ENCODE data around the gene SNRPA. TPM values are rescaled to one million over a fixed set of nuclear protein-coding genes. Genes with fewer than 3 reads are reported as not detected.

The SNRPA gene
- total and polyA plus RNA-seq, 2 of the 8 experiments (the other 6 are each of a cell fraction or from before 2014, with no cell fraction given): 201 to 202 TPM

DNA sequence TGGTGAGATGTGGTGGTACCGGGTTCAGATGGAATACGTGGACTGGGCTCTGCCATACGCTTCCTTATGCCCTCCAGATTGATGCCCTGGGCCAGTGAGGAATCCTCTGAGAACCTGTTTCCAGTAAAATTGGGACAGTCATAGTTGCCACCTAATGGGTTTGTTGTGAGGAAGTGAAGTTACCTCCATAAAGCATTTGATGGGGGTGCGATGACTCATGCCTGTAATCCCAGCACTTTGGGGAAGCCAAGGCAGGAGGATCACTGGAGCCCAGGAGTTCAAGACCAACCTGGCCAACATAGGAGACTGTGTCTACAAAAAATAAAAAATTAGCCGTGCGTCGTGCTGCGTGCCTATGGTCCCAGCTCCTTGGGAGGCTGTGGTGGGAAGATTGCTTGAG, 4.8 kb downstream of the SNRPA start:
- Histone ChIP-seq H4K8ac (ENCODE audit: extremely low read depth, insufficient read depth, low read length) (peak overlapping the region; percentile 63; the same call in 1 of the 2 replicates), H3K79me1 (ENCODE audit: low read depth, low read length) (peaks cover 7% of the 10 kb centered on the region), H2BK15ac (ENCODE audit: low read length) (no peak overlapping the region), H2BK120ac (replicated peaks; ENCODE audit: low read depth, low read length) (no peak overlapping the region), H3K23me2 (ENCODE audit: low read depth, low read length) (peaks cover 1% of the 10 kb centered on the region; the same call in 1 of the 2 replicates), H3K9me3 (ENCODE audit: insufficient read depth in 2 of 2, low read depth in 1 of 2, low read length in 1 of 2) (no peaks in the 10 kb centered on the region), H3K23ac (ENCODE audit: insufficient read length) (no peak overlapping the region), H2BK20ac (ENCODE audit: low read length) (no peak overlapping the region), H3K56ac (replicated peaks; ENCODE audit: insufficient read length, low read depth, low read length) (no peak overlapping the region), H4K20me1 (replicated peaks in 1 of 2; ENCODE audit: control insufficient read depth in 1 of 2, insufficient read depth in 2 of 2, low read length in 2 of 2) (peaks cover 23 to 37% of the 10 kb centered on the region in 2 experiments), H3K27ac (ENCODE audit: low read depth, low read length) (no peak overlapping the region; the same call in 1 of the 2 replicates), H3K4me1 (replicated peaks in 1 of 4; ENCODE audit: control insufficient read depth in 3 of 4, insufficient read depth in 4 of 4, low read length in 3 of 4) (no peaks in the 10 kb centered on the region; a peak in 2 of 7 replicates), H3K79me2 (ENCODE audit: control insufficient read depth in 1 of 2, insufficient read depth in 2 of 2, low read length in 2 of 2) (peaks cover 43 to 74% of the 10 kb centered on the region in 2 experiments), H2BK5ac (ENCODE audit: low read depth, low read length) (peak overlapping the region; percentile 13; the same call in 1 of the 2 replicates), H3K4me3 (ENCODE audit: extremely low read depth in 1 of 4, insufficient read depth in 2 of 4, low read depth in 3 of 4, low read length in 4 of 4) (no peak overlapping the region), H4K5ac (ENCODE audit: insufficient read length, low read depth, low read length) (no peak overlapping the region), H3K27me3 (replicated peaks in 1 of 4; ENCODE audit: control insufficient read depth in 3 of 4, extremely low read depth in 1 of 4, insufficient read depth in 3 of 4, low read length in 3 of 4) (no peaks in the 10 kb centered on the region), H3K14ac (ENCODE audit: insufficient read length) (no peak overlapping the region), H3K36me3 (ENCODE audit: control insufficient read depth in 2 of 4, insufficient read depth in 4 of 4, low read length in 3 of 4) (peaks cover 31 to 75% (median 53%) of the 10 kb centered on the region in 4 experiments; a peak in 7 of 8 replicates), H3K4ac (replicated peaks; ENCODE audit: insufficient read length, low read depth, low read length) (no peak overlapping the region), H2AFZ (ENCODE audit: low read length) (no peak overlapping the region), H2AK5ac (ENCODE audit: low read depth, low read length) (no peak overlapping the region), H3K4me2 (ENCODE audit: insufficient read depth in 1 of 2, low read depth in 2 of 2, low read length in 2 of 2) (peak overlapping the region; percentile 42 to 56), H2BK12ac (ENCODE audit: low read depth, low read length) (no peak overlapping the region), H3K18ac (ENCODE audit: extremely low read depth, low read length) (no peak overlapping the region), H4K91ac (replicated peaks; ENCODE audit: insufficient read length, low read length) (no peak overlapping the region), H3K9ac (replicated peaks in 1 of 4; ENCODE audit: extremely low read depth in 1 of 4, low read depth in 3 of 4, low read length in 3 of 4) (no peak overlapping the region; a peak in 2 of 7 replicates)
- CTCF ChIA-PET (ENCODE audit: partially characterized antibody): interaction anchor here (0.8 to 3.4 kb wide), 5 partner anchors 11 to 92 kb away, joined by 3 to 14 read pairs (median 3); no protein-coding TSS in a partner anchor
- DNase-seq (ENCODE audit: low read depth in 1 of 2, low spot score in 2 of 2): no peak
- no peak for FAIRE-seq
- POLR2A ChIA-PET (ENCODE audit: partially characterized antibody): interaction anchor here (0.9 to 15.7 kb wide), 6 partner anchors 13 to 54 kb away, joined by 4 to 399 read pairs (median 63); partner anchors contain the start of genes COQ8B, EGLN2, ITPKC and MIA
- TF ChIP-seq CBX5 (IDR thresholded peaks at IDR 0.05; ENCODE audit: low read depth, low read length) (no peak), RBBP5 (IDR thresholded peaks at IDR 0.05; ENCODE audit: borderline replicate concordance, low read depth, low read length) (no peak), CTBP2 (IDR thresholded peaks at IDR 0.05; ENCODE audit: borderline replicate concordance, insufficient read depth, insufficient read length, low read length) (no peak), CREB1 (IDR thresholded peaks at IDR 0.05) (no peak), YY1 (IDR thresholded peaks at IDR 0.05; ENCODE audit: low read depth, low read length) (no peak), GABPA (IDR thresholded peaks at IDR 0.05; ENCODE audit: borderline replicate concordance, insufficient read depth, low read length) (no peak), POLR2AphosphoS5 (IDR thresholded peaks at IDR 0.05; ENCODE audit: low read depth, low read length) (0 out of 2 replicates have a peak, but pooled peaks have one; percentile 3), CEBPB (IDR thresholded peaks at IDR 0.05; ENCODE audit: low read depth, low read length) (no peak), SRF (IDR thresholded peaks at IDR 0.05; ENCODE audit: low read depth, low read length) (no peak), POLR2A (IDR thresholded peaks at IDR 0.05; ENCODE audit: control extremely low read depth in 1 of 2, low read depth in 2 of 2, low read length in 2 of 2) (peak in 1 of 2 experiments; percentile 44; a peak in 1 of 3 replicates), SUZ12 (IDR thresholded peaks at IDR 0.05; ENCODE audit: low read length) (no peak), MAFK (IDR thresholded peaks at IDR 0.05; ENCODE audit: low read depth, low read length) (no peak)
- WGBS, 2 experiments (ENCODE audit: extremely low coverage in 1 of 2, insufficient coverage in 1 of 2, insufficient read length in 1 of 2, insufficient replicate concordance in 2 of 2, low coverage in 1 of 2, low lambda C conversion rate in 2 of 2, missing lambda C conversion rate in 1 of 2): 97% methylated on average over 8 of the region's 8 CpGs; no CpG with 5 or more reads in 1 of the 2 experiments

All from H1 (cell line).